Subcutaneous adipose tissue (tissue), 4 donors: ENCODE data around the gene COMP. TPM values are rescaled to one million over a fixed set of nuclear protein-coding genes. Genes with fewer than 3 reads are reported as not detected.

Experiments used
- total RNA-seq, 4 donors: library from RNA; depleted of rRNA; stranded (reverse); fragments of >200 nt; gene quantifications; one replicate each; pipeline ENCODE4 v1.1.0, GENCODE V29; 2016

COMP gene
- total RNA-seq, 4 donors from 2014 or later, result 6.2 to 48.0 (median 14.2) TPM

Other genes starting within 250 kb of the COMP start
- 100 to 1,000 TPM; 105 to 369 (median 280) TPM for gene FKBP8, start 247.7 kb downstream of the COMP start, total RNA-seq
- gene KXD1, start 233.4 kb downstream of the COMP start, total RNA-seq, result 100 to 1,000 TPM in 3 of 4 donors, 10 to 100 TPM in 1; 97.2 to 145 (median 120) TPM
- 100 to 1,000 TPM; 498 to 791 (median 619) TPM for gene UBA52, start 219.4 kb downstream of the COMP start, total RNA-seq
- gene REX1BD, start 202.5 kb downstream of the COMP start, total RNA-seq, result 100 to 1,000 TPM in 2 of 4 donors, 10 to 100 TPM in 2; 49.1 to 128 (median 99.7) TPM
- gene CRLF1, start 184.5 kb downstream of the COMP start, total RNA-seq, result 100 to 1,000 TPM in 2 of 4 donors, 10 to 100 TPM in 2; 28.5 to 117 (median 84.3) TPM
- gene TMEM59L, start 178.4 kb downstream of the COMP start, total RNA-seq, result 1 to 10 TPM in 1 of 4 donors, under 1 TPM in 2, not detected in 1; 0.34 to 2.1 (median 0.88) TPM
- gene KLHL26, start 154.3 kb downstream of the COMP start, total RNA-seq, result 10 to 100 TPM in 2 of 4 donors, 1 to 10 TPM in 2; 6.7 to 29.0 (median 12.1) TPM
- 1 to 10 TPM; 2.0 to 8.3 (median 3.9) TPM for gene CRTC1, start 107.6 kb downstream of the COMP start, total RNA-seq
- gene UPF1, start 40.7 kb upstream of the COMP start, total RNA-seq, result 100 to 1,000 TPM in 1 of 4 donors, 10 to 100 TPM in 3; 39.8 to 115 (median 68.3) TPM
- not detected for gene CERS1, start 104.9 kb upstream of the COMP start, total RNA-seq
- 100 to 1,000 TPM in 3 of 4 donors, 10 to 100 TPM in 1; 97.3 to 164 (median 144) TPM for gene COPE, start 128.1 kb upstream of the COMP start, total RNA-seq
- 10 to 100 TPM; 17.0 to 38.2 (median 28.9) TPM for gene DDX49, start 128.4 kb upstream of the COMP start, total RNA-seq
- gene HOMER3, start 149.9 kb upstream of the COMP start, total RNA-seq, result 10 to 100 TPM in 3 of 4 donors, 1 to 10 TPM in 1; 7.5 to 60.2 (median 41.1) TPM
- gene SUGP2, start 242.2 kb upstream of the COMP start, total RNA-seq, result 10 to 100 TPM; 29.2 to 59.5 (median 42.2) TPM
- gene ARMC6, start 242.3 kb upstream of the COMP start, total RNA-seq, result 10 to 100 TPM; 12.6 to 28.2 (median 18.6) TPM